Mesodermal cell (in vitro differentiated cells): ENCODE data around the gene PTGIS.

Experiments
- H3K27ac ChIP-seq: 2 replicates; pipeline ENCODE4 v1.7.0; 2013; ENCODE audit warnings: mild to moderate bottlenecking, low read depth, low read length, moderate library complexity; ENCODE audit not compliant: severe bottlenecking
- H3K36me3 ChIP-seq: 2 replicates; pipeline ENCODE4 v1.7.1; 2013; ENCODE audit warnings: mild to moderate bottlenecking, low read length, moderate library complexity; ENCODE audit not compliant: control insufficient read depth, insufficient read depth
- H3K4me1 ChIP-seq: one replicate; pipeline ENCODE4 v1.7.1; 2013; ENCODE audit warnings: mild to moderate bottlenecking, low read length; ENCODE audit not compliant: insufficient read depth, control insufficient read depth, poor library complexity, severe bottlenecking
- H3K4me3 ChIP-seq: 2 replicates; pipeline ENCODE4 v1.7.0; 2013; ENCODE audit warnings: low read length, control low read depth, mild to moderate bottlenecking; ENCODE audit not compliant: insufficient read depth, poor library complexity, severe bottlenecking; ENCODE audit errors: extremely low read depth
- H3K9me3 ChIP-seq: 2 replicates; pipeline ENCODE4 v1.7.1; 2013; ENCODE audit warnings: mild to moderate bottlenecking, low read length, moderate library complexity; ENCODE audit not compliant: control insufficient read depth
- WGBS, 2 experiments: methylation state at CpG; one replicate each; pipeline ENCODE4 v1.1.5; 2013; ENCODE audit warnings: missing lambda C conversion rate in 2 of 2; ENCODE audit not compliant: insufficient coverage in 2 of 2; 5-methylcytosine and 5-hydroxymethylcytosine counted together

Gene PTGIS

DNA sequence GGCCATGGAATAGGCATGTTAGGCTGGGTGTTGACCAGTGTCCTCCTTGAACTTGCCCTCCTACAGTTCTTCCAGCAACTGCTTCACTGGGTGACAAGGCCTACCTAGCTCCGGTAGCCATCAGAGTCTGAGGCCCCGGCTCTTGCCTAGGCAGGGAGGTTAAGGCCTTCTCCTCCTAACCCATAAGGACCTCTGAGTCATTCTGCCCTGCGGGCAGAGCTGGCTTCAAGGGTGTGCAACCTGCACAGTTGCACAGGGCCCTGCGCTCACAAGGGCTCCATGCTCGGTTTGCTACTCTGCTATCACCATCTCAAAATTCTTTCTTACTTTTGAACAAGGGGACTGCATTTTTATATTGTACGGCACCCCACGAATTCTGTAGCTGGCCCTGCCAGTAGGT, 103.4 kb downstream of the PTGIS start:
- Histone ChIP-seq H3K4me3 (no peak overlapping the region), H3K36me3 (no peaks in the 10 kb centered on the region)
- WGBS, 2 experiments: 72 to 80% methylated on average over 7 of the region's 7 CpGs

DNA sequence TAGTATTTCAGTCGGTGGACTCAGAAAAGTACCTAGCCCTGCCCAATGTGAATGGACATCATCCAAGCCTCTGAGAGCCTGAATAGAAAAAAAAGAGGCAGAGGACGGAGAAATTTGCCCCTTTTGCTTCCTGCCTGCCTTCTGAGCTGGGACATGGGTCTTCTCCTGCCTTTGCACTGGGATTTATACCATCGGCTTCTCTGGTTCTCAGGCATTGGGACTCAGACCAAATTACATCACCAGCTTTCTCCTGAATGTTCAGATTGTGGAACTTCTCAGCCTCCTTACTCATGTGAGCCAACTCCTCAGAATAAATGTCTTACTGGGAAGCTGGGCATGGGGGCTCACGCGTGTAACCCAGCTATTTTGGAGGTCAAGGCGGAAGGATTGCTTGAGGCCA, 105.3 kb downstream of the PTGIS start:
- WGBS, 2 experiments: 86 to 95% methylated on average over 5 to 6 of the region's 6 CpGs
- Histone ChIP-seq H3K27ac (no peak overlapping the region), H3K4me3 (no peak overlapping the region), H3K36me3 (no peaks in the 10 kb centered on the region), H3K4me1 (no peaks in the 10 kb centered on the region), H3K9me3 (no peaks in the 10 kb centered on the region)

More for the DNA sequence above, 103.4 kb downstream of the PTGIS start:
- Histone ChIP-seq H3K9me3 (no peaks in the 10 kb centered on the region), H3K4me1 (no peaks in the 10 kb centered on the region), H3K27ac (no peak overlapping the region)

DNA sequence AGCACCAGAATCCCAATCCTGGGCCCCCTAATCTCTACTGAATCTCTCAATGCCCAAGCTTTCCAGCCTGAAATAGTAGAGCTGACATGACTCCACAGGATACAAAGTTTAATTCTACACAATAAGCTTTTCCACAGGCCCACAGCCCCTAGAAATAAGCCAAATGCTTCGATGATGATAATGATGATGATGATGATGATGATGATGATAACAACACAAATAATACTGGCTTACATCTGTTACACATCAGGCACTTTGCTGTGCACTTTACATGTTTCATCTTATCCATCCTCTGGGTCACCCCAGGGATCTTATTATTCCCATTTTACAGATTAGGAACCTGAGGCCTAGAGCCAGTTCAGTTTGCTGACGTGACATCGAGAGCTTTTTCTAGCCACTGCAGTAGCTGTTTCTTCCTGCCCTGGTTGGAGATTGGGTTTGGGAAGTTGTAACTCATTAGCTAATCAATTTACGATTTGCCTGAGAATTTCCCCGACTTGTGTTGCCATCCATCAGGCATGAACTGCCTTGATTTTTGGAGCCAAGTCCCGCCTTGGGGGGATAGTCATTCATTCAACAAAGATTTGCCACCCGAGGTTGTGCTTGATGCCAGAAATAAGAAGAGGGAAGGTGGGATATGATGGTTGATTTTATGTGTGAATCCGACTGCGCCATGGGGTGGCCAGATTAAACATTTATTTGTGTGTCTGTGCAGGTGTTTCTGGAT, 105.9 kb downstream of the PTGIS start:
- no peak overlapping the region for H3K4me3 ChIP-seq
- 86 to 88% methylated on average over 3 to 8 of the region's 9 CpGs for WGBS, 2 experiments

DNA sequence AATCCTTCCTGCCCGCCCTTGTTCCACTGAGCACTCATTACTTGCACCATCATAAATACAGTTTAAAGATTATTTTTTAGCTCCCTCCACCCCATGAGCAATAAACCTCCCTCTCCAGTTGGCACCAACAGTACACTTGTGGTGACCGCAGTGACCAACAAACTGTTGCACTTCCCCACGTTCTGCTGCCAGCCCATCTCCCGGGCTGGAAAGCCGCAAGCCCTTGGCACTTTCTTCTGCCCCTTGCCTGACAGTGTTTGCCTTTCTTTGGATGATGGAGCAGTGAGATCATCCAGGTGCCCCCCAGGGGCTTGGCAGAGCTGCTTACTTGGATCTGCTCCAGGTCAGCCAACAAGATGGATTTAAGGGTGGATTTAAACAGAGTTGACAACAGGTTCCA, 107.0 kb downstream of the PTGIS start:
- Histone ChIP-seq H3K36me3 (no peaks in the 10 kb centered on the region), H3K4me1 (no peaks in the 10 kb centered on the region)
- WGBS, 2 experiments: 88 to 94% methylated on average over 4 to 5 of the region's 5 CpGs

More for the DNA sequence above, 105.9 kb downstream of the PTGIS start:
- H3K4me1 ChIP-seq: no peaks in the 10 kb centered on the region
- H3K27ac ChIP-seq: no peak overlapping the region
- H3K9me3 ChIP-seq: no peaks in the 10 kb centered on the region
- no peaks in the 10 kb centered on the region for H3K36me3 ChIP-seq

DNA sequence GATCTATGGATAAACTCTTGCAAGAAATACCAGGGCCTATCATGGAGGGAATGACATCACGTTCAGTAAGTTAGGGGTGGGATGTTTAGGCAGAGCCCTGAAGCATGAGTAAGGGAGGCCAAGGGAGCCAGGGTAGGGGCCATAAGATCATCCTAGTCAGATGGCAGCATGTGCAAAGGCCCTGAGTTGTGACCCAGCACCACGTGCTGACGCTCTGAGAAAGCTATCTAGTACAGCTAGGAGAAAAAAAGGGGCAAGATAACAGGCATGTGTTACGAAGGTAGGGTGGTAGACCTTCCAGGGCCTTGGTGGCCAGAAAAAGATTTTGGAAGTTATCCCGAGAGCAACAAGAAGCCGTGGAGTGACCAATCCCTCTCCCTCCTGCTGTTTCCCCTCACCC, 107.8 kb downstream of the PTGIS start:
- WGBS, 2 experiments: 90 to 91% methylated on average over 3 to 4 of the region's 6 CpGs
- Histone ChIP-seq H3K27ac (no peak overlapping the region), H3K36me3 (no peaks in the 10 kb centered on the region), H3K9me3 (no peaks in the 10 kb centered on the region), H3K4me3 (no peak overlapping the region), H3K4me1 (no peaks in the 10 kb centered on the region)

More for the DNA sequence above, 107.0 kb downstream of the PTGIS start:
- Histone ChIP-seq H3K9me3 (no peaks in the 10 kb centered on the region), H3K27ac (no peak overlapping the region), H3K4me3 (no peak overlapping the region)

DNA sequence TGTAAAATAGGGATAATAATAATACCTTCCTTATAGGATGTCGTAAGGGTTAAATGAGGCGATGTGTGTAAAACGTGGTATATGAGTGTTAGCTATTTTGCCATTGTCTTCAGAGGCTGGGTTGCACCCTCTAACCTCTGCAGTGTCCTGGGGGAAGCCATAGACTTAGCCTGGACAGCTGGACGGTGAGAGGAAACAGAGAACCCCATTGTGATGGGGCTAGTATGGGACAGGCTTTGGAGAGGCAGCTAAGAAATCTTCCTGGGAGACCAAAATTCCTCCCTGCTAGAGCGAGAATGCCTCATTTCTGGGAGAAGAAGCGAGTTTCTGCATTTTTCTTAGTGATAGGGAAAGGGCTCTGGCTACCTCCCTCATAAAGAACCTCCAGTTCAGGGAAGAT, 108.3 kb downstream of the PTGIS start:
- Histone ChIP-seq H3K4me1 (no peaks in the 10 kb centered on the region), H3K27ac (no peak overlapping the region), H3K9me3 (no peaks in the 10 kb centered on the region), H3K36me3 (no peaks in the 10 kb centered on the region), H3K4me3 (no peak overlapping the region)
- WGBS, 2 experiments: 64 to 84% methylated on average over 2 to 3 of the region's 6 CpGs

DNA sequence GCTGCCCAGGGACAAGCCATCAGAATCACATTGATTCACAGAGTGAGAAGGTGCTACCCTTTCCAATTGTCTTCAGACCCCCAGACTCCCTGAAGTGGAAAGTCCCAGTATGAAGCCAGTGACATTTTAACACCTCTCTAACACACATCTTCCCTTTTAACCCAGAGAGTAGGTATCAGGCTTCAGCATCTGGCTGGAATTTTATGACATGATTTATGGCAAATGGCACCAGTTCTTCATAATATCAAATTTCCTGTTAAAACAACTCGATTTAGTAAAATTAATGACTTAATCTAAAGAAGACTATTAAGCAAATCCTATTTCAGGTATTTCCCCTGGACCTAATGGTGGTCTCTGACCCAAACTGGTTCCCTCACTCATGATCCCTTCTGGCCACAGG, 110.5 kb downstream of the PTGIS start:
- no CpG with 5 or more reads among the region's 1 CpG for WGBS, 2 experiments
- Histone ChIP-seq H3K9me3 (no peaks in the 10 kb centered on the region), H3K27ac (no peak overlapping the region), H3K4me1 (no peaks in the 10 kb centered on the region), H3K36me3 (no peaks in the 10 kb centered on the region), H3K4me3 (no peak overlapping the region)

DNA sequence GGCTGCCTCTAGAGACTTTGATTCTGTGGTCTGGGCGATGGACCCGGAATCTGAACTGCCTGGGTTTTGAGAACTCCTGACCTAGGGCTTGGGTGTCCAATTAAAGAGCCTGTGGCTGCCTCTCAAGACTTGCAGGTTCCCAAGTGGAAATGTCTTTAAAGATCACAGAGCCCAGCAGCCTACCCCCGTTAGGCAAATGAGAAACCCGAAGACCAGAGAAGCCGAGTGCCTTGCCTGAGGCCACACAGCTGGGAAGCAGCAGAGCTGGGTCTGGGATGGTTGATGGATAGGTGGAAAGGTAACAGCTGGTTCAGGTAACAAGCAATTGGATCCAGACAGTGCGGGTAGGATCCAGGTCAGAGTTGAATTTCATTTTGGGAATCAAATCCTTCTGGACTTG, 111.3 kb downstream of the PTGIS start:
- no peaks in the 10 kb centered on the region for H3K4me1 ChIP-seq
- H3K4me3 ChIP-seq: no peak overlapping the region
- no peaks in the 10 kb centered on the region for H3K9me3 ChIP-seq
- 90 to 91% methylated on average over 4 to 6 of the region's 6 CpGs for WGBS, 2 experiments
- no peak overlapping the region for H3K27ac ChIP-seq
- H3K36me3 ChIP-seq: no peaks in the 10 kb centered on the region

DNA sequence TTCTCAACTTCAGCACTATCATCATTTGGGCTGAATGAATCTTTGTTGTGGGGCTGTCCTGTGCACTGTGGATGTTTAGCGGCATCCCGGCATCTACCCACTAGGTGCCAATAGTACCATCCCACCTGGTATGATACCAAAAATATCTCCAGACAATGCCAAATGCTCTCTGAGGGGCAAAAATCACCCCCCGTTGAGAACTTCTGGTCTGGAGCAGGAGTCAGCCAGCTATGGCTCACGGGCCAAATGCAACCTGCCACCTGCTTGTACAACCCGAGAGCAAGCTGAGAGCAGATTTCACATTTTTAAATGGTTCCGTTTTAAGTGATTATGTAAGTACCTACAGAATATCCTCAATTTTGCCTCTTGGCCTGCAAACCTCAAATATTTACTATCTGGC, 112.2 kb downstream of the PTGIS start:
- Histone ChIP-seq H3K27ac (no peak overlapping the region), H3K9me3 (no peaks in the 10 kb centered on the region), H3K4me1 (no peaks in the 10 kb centered on the region), H3K36me3 (no peaks in the 10 kb centered on the region), H3K4me3 (no peak overlapping the region)
- WGBS, 2 experiments: 79 to 92% methylated on average over 3 to 5 of the region's 6 CpGs
